Measurements from ENCODE around the gene NDUFAF5. TPM values are rescaled to one million over a fixed set of nuclear protein-coding genes. Genes with fewer than 3 reads are reported as not detected.

NDUFAF5 gene
- total RNA-seq, 1 donor from 2014 or later, result 41.5 TPM

- no peaks in the 10 kb centered on the region for H3K9me3 Mint-ChIP-seq (ENCODE audit: low read depth)
- no peaks in the 10 kb centered on the region for H3K27me3 Mint-ChIP-seq
- no peak overlapping the region for H3K4me3 Mint-ChIP-seq (ENCODE audit: low read depth)
- TF ChIP-seq CTCF (IDR thresholded peaks at IDR 0.05; ENCODE audit: unreplicated experiment), result no peak
- peak overlapping the region; percentile 31 for H3K27ac Mint-ChIP-seq
- H3K36me3 Mint-ChIP-seq (ENCODE audit: insufficient read depth), result peaks cover 29% of the 10 kb centered on the region
- no peak for DNase-seq (ENCODE audit: low spot score, unreplicated experiment)
- no peaks in the 10 kb centered on the region for H3K4me1 Mint-ChIP-seq (ENCODE audit: low read depth)
Measured at GRCh38 chr20:13799974-13800373, 15.1 kb downstream of the NDUFAF5 start.

- peaks cover 29% of the 10 kb centered on the region for H3K36me3 Mint-ChIP-seq (ENCODE audit: insufficient read depth)
- no peak for DNase-seq (ENCODE audit: low spot score, unreplicated experiment)
Measured at GRCh38 chr20:13800728-13801134, 15.9 kb downstream of the NDUFAF5 start.

GRCh38 chr20:13809373-13809772, 24.5 kb downstream of the NDUFAF5 start:
- Mint-ChIP-seq H3K36me3 (ENCODE audit: insufficient read depth) (peaks cover 6% of the 10 kb centered on the region), H3K27ac (no peak overlapping the region), H3K27me3 (no peaks in the 10 kb centered on the region), H3K9me3 (ENCODE audit: low read depth) (no peaks in the 10 kb centered on the region), H3K4me3 (ENCODE audit: low read depth) (no peak overlapping the region), H3K4me1 (ENCODE audit: low read depth) (no peaks in the 10 kb centered on the region)
- no peak for TF ChIP-seq CTCF (IDR thresholded peaks at IDR 0.05; ENCODE audit: unreplicated experiment)
- no peak for DNase-seq (ENCODE audit: low spot score, unreplicated experiment)

More at GRCh38 chr20:13800728-13801134, 15.9 kb downstream of the NDUFAF5 start:
- H3K4me3 Mint-ChIP-seq (ENCODE audit: low read depth), result no peak overlapping the region
- TF ChIP-seq CTCF (IDR thresholded peaks at IDR 0.05; ENCODE audit: unreplicated experiment), result no peak
- H3K27me3 Mint-ChIP-seq, result no peaks in the 10 kb centered on the region
- H3K4me1 Mint-ChIP-seq (ENCODE audit: low read depth), result no peaks in the 10 kb centered on the region
- H3K27ac Mint-ChIP-seq, result no peak overlapping the region
- H3K9me3 Mint-ChIP-seq (ENCODE audit: low read depth), result no peaks in the 10 kb centered on the region

- Mint-ChIP-seq H3K36me3 (ENCODE audit: insufficient read depth) (peaks cover 6% of the 10 kb centered on the region), H3K27me3 (no peaks in the 10 kb centered on the region), H3K9me3 (ENCODE audit: low read depth) (no peaks in the 10 kb centered on the region), H3K4me3 (ENCODE audit: low read depth) (no peak overlapping the region), H3K4me1 (ENCODE audit: low read depth) (no peaks in the 10 kb centered on the region), H3K27ac (no peak overlapping the region)
- no peak for TF ChIP-seq CTCF (IDR thresholded peaks at IDR 0.05; ENCODE audit: unreplicated experiment)
- no peak for DNase-seq (ENCODE audit: low spot score, unreplicated experiment)
Measured at GRCh38 chr20:13809855-13810254, 25.0 kb downstream of the NDUFAF5 start.

GRCh38 chr20:13810446-13810845, 25.6 kb downstream of the NDUFAF5 start:
- Mint-ChIP-seq H3K36me3 (ENCODE audit: insufficient read depth) (peaks cover 7% of the 10 kb centered on the region), H3K27me3 (no peaks in the 10 kb centered on the region), H3K4me1 (ENCODE audit: low read depth) (no peaks in the 10 kb centered on the region), H3K4me3 (ENCODE audit: low read depth) (no peak overlapping the region), H3K9me3 (ENCODE audit: low read depth) (no peaks in the 10 kb centered on the region), H3K27ac (no peak overlapping the region)
- no peak for DNase-seq (ENCODE audit: low spot score, unreplicated experiment)
- no peak for TF ChIP-seq CTCF (IDR thresholded peaks at IDR 0.05; ENCODE audit: unreplicated experiment)

Data from progenitor cell of endocrine pancreas (in vitro differentiated cells).